Measurements from ENCODE around the gene POLR1B. TPM values are rescaled to one million over a fixed set of nuclear protein-coding genes. Genes with fewer than 3 reads are reported as not detected.
A peak's percentile ranks its signal among the peaks of the same experiment; 100 is the strongest.
"Not testable (repeated sequence)": the region's sequence is repeated elsewhere in the genome, so short reads cannot be mapped to it uniquely, and the experiment has no call there.

POLR1B gene
- total and polyA plus RNA-seq, 2 donors = 8.2 to 13.0 TPM

DNA sequence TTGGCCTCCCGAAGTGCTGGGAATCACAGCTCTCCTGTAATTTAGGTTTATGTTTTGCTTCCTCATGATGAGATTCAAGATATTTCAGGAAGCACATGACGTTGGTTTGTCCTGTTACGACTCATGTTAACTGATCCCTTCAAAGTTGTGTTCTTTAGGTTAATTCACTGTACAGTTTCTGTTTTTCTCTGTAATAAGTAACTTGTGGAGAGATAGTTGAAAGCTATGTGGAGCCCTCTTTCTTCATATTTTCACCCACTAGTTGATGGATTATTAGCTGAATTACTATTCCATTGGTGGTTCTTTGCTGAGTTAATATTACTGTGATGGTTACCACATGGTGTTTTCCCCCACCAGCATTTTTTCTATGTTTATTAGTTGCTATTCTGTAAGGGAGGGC lies 23.8 kb downstream of the POLR1B start:
- H3K4me3 ChIP-seq (ENCODE audit: low read length in 2 of 2) = no peak overlapping the region
- no peaks in the 10 kb centered on the region for H3K4me1 ChIP-seq (ENCODE audit: control insufficient read depth in 2 of 2, insufficient read depth in 2 of 2, low read length in 2 of 2)
- H3K36me3 ChIP-seq (ENCODE audit: control insufficient read depth in 2 of 2, insufficient read depth in 2 of 2, low read length in 1 of 2) = peaks cover 26 to 69% of the 10 kb centered on the region in 2 donors
- DNase-seq (ENCODE audit: low read depth in 6 of 9, low spot score in 9 of 9) = no peak
- WGBS = 93% methylated on average over 3 of the region's 3 CpGs
- H3K27ac ChIP-seq (ENCODE audit: low read depth in 1 of 2, low read length in 1 of 2) = no peak overlapping the region
- no peaks in the 10 kb centered on the region for H3K9me3 ChIP-seq (ENCODE audit: control insufficient read depth in 2 of 2, insufficient read depth in 1 of 2, low read length in 1 of 2)
- H3K27me3 ChIP-seq (ENCODE audit: control insufficient read depth in 2 of 2, insufficient read depth in 1 of 2, low read length in 1 of 2) = no peaks in the 10 kb centered on the region

- not testable (repeated sequence) for H3K9me3 ChIP-seq (ENCODE audit: control insufficient read depth in 2 of 2, insufficient read depth in 1 of 2, low read length in 1 of 2); DNase-seq (ENCODE audit: low read depth in 6 of 9, low spot score in 9 of 9); H3K27me3 ChIP-seq (ENCODE audit: control insufficient read depth in 2 of 2, insufficient read depth in 1 of 2, low read length in 1 of 2); H3K27ac ChIP-seq (ENCODE audit: low read depth in 1 of 2, low read length in 1 of 2); H3K4me3 ChIP-seq (ENCODE audit: low read length in 2 of 2); H3K4me1 ChIP-seq (ENCODE audit: control insufficient read depth in 2 of 2, insufficient read depth in 2 of 2, low read length in 2 of 2)
- WGBS = 98% methylated on average over 5 of the region's 5 CpGs
- H3K36me3 ChIP-seq (ENCODE audit: control insufficient read depth in 2 of 2, insufficient read depth in 2 of 2, low read length in 1 of 2) = peaks cover 29 to 69% of the 10 kb centered on the region in 2 donors
Observed at GRCh38 chr2:112566508-112566907, 24.2 kb downstream of the POLR1B start.

GRCh38 chr2:112572005-112572404 lies 29.7 kb downstream of the POLR1B start:
- Histone ChIP-seq H3K4me3 (ENCODE audit: low read length in 2 of 2) (no peak overlapping the region), H3K36me3 (ENCODE audit: control insufficient read depth in 2 of 2, insufficient read depth in 2 of 2, low read length in 1 of 2) (peaks cover 31 to 83% of the 10 kb centered on the region in 2 donors), H3K4me1 (ENCODE audit: control insufficient read depth in 2 of 2, insufficient read depth in 2 of 2, low read length in 2 of 2) (no peaks in the 10 kb centered on the region), H3K27me3 (ENCODE audit: control insufficient read depth in 2 of 2, insufficient read depth in 1 of 2, low read length in 1 of 2) (no peaks in the 10 kb centered on the region), H3K27ac (ENCODE audit: low read depth in 1 of 2, low read length in 1 of 2) (no peak overlapping the region), H3K9me3 (ENCODE audit: control insufficient read depth in 2 of 2, insufficient read depth in 1 of 2, low read length in 1 of 2) (no peaks in the 10 kb centered on the region)
- WGBS = 90% methylated on average over 7 of the region's 7 CpGs
- no peak for DNase-seq (ENCODE audit: low read depth in 6 of 9, low spot score in 9 of 9)

GRCh38 chr2:112577756-112578155 lies 35.5 kb downstream of the POLR1B start:
- Histone ChIP-seq H3K4me3 (ENCODE audit: low read length in 2 of 2) (no peak overlapping the region), H3K9me3 (ENCODE audit: control insufficient read depth in 2 of 2, insufficient read depth in 1 of 2, low read length in 1 of 2) (no peaks in the 10 kb centered on the region), H3K27me3 (ENCODE audit: control insufficient read depth in 2 of 2, insufficient read depth in 1 of 2, low read length in 1 of 2) (no peaks in the 10 kb centered on the region), H3K36me3 (ENCODE audit: control insufficient read depth in 2 of 2, insufficient read depth in 2 of 2, low read length in 1 of 2) (peaks cover 13 to 33% of the 10 kb centered on the region in 2 donors), H3K27ac (ENCODE audit: low read depth in 1 of 2, low read length in 1 of 2) (no peak overlapping the region), H3K4me1 (ENCODE audit: control insufficient read depth in 2 of 2, insufficient read depth in 2 of 2, low read length in 2 of 2) (no peaks in the 10 kb centered on the region)
- no peak for DNase-seq (ENCODE audit: low read depth in 6 of 9, low spot score in 9 of 9)
- 93% methylated on average over 5 of the region's 5 CpGs for WGBS

GRCh38 chr2:112579241-112579640 lies 37.0 kb downstream of the POLR1B start:
- Histone ChIP-seq H3K4me3 (ENCODE audit: low read length in 2 of 2) (no peak overlapping the region), H3K27me3 (ENCODE audit: control insufficient read depth in 2 of 2, insufficient read depth in 1 of 2, low read length in 1 of 2) (no peaks in the 10 kb centered on the region), H3K9me3 (ENCODE audit: control insufficient read depth in 2 of 2, insufficient read depth in 1 of 2, low read length in 1 of 2) (peaks cover 0 to 6% of the 10 kb centered on the region in 2 donors), H3K4me1 (ENCODE audit: control insufficient read depth in 2 of 2, insufficient read depth in 2 of 2, low read length in 2 of 2) (peaks cover 2 to 8% of the 10 kb centered on the region in 2 donors), H3K27ac (ENCODE audit: low read depth in 1 of 2, low read length in 1 of 2) (no peak overlapping the region), H3K36me3 (ENCODE audit: control insufficient read depth in 2 of 2, insufficient read depth in 2 of 2, low read length in 1 of 2) (peaks cover 6 to 23% of the 10 kb centered on the region in 2 donors)
- no peak for DNase-seq (ENCODE audit: low read depth in 6 of 9, low spot score in 9 of 9)

DNA sequence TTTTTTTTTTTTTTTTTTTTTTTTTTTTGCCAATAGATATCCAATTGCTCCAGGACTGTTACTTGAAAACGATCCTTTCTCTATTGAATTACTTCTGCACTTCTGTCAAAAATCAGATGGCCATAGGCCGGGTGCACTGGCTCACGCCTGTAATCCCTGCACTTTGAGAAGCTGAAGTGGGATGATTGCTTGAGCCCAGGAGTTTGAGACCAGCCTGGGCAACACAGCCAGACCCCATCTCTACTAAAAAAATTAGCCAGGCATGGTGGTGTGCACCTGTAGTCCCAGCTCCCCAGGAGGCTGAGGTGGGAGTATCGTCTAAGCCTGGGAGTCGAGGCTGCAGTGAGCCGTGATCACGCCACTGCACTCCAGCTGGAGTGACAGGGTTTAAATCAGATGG lies 37.8 kb downstream of the POLR1B start:
- H3K27me3 ChIP-seq (ENCODE audit: control insufficient read depth in 2 of 2, insufficient read depth in 1 of 2, low read length in 1 of 2) = no peaks in the 10 kb centered on the region
- no peak overlapping the region for H3K27ac ChIP-seq (ENCODE audit: low read depth in 1 of 2, low read length in 1 of 2)
- peaks cover under 1 to 15% of the 10 kb centered on the region in 2 donors for H3K36me3 ChIP-seq (ENCODE audit: control insufficient read depth in 2 of 2, insufficient read depth in 2 of 2, low read length in 1 of 2)
- peaks cover 0 to 6% of the 10 kb centered on the region in 2 donors for H3K9me3 ChIP-seq (ENCODE audit: control insufficient read depth in 2 of 2, insufficient read depth in 1 of 2, low read length in 1 of 2)
- DNase-seq (ENCODE audit: low read depth in 6 of 9, low spot score in 9 of 9) = no peak
- 97% methylated on average over 7 of the region's 7 CpGs for WGBS
- peaks cover 7 to 14% of the 10 kb centered on the region in 2 donors for H3K4me1 ChIP-seq (ENCODE audit: control insufficient read depth in 2 of 2, insufficient read depth in 2 of 2, low read length in 2 of 2)
- no peak overlapping the region for H3K4me3 ChIP-seq (ENCODE audit: low read length in 2 of 2)

DNA sequence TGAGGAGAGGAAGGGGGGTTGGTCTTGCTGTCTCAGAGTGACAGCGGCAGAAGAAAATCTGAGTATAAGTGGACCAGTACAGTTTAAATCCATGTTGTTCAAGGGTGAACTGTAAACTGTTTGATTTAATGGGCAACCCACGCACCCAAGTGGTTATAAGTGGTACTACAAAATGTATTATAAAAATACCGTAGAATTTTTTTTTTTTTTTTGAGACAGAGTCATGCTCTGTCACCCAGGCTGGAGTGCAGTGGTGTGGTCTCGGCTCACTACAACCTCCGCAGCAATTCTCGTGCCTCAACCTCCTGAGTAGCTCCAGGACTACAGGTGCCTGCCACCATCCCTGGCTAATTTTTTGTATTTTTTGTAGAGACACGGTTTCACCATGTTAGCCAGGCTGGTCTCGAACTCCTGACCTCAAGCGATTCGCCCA lies 40.1 kb downstream of the POLR1B start:
- DNase-seq (ENCODE audit: low read depth in 6 of 9, low spot score in 9 of 9) = peak in 7 of 9 donors; percentile 27 to 73 (median 31)
- H3K4me1 ChIP-seq (ENCODE audit: control insufficient read depth in 2 of 2, insufficient read depth in 2 of 2, low read length in 2 of 2) = peaks cover 13 to 20% of the 10 kb centered on the region in 2 donors
- H3K27me3 ChIP-seq (ENCODE audit: control insufficient read depth in 2 of 2, insufficient read depth in 1 of 2, low read length in 1 of 2) = no peaks in the 10 kb centered on the region
- WGBS = 47% methylated on average over 10 of the region's 10 CpGs
- H3K36me3 ChIP-seq (ENCODE audit: control insufficient read depth in 2 of 2, insufficient read depth in 2 of 2, low read length in 1 of 2) = peaks cover 6 to 12% of the 10 kb centered on the region in 2 donors
- H3K27ac ChIP-seq (ENCODE audit: low read depth in 1 of 2, low read length in 1 of 2) = no peak overlapping the region
- H3K4me3 ChIP-seq (ENCODE audit: low read length in 2 of 2) = no peak overlapping the region
- peaks cover 0 to 6% of the 10 kb centered on the region in 2 donors for H3K9me3 ChIP-seq (ENCODE audit: control insufficient read depth in 2 of 2, insufficient read depth in 1 of 2, low read length in 1 of 2)

DNA sequence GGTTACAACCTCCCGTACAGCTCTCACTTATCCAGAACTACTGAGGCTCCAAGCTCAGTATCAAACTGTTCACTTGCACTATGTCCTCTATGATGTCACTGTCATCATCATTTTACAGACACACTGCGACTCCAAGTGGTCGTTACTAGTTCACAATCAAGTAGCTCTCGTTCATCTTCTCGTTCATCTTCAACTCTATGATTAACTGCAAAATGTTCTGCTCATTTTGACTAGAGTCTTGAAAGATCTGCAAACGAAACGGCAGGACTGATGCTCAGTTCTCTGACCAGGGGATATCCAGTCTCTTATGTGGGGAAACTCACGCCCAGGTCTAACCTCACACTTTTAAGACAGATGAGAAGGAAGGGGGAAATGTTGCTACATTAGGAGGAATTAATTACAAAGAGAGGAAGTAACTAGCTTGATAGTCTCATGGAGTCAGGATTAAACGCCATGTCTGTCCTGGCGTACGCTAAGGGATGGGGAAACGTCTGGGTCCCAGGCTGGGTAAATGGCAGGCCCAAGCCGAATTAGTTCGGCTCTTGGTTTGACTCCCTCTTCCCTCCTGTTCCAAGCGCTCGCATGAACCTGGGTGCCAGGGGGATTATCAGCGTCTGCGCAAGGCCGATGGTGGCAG lies 41.4 kb downstream of the POLR1B start:
- 68% methylated on average over 19 of the region's 19 CpGs for WGBS

GRCh38 chr2:112584134-112584890 lies 42.0 kb downstream of the POLR1B start, which contains the start of gene CHCHD5:
Gene CHCHD5 (plus strand): TSS chr2:112584609. CDS start chr2:112584648, 39 bp downstream.
- WGBS = 2% methylated on average over 54 of the region's 54 CpGs
- peaks cover 0 to 6% of the 10 kb centered on the region in 2 donors for H3K9me3 ChIP-seq (ENCODE audit: control insufficient read depth in 2 of 2, insufficient read depth in 1 of 2, low read length in 1 of 2)
- peak within 1 kb of the TSS; percentile 76 to 83 for H3K4me3 ChIP-seq (ENCODE audit: low read length in 2 of 2)
- no peaks in the 10 kb centered on the region for H3K27me3 ChIP-seq (ENCODE audit: control insufficient read depth in 2 of 2, insufficient read depth in 1 of 2, low read length in 1 of 2)
- peaks cover 17 to 25% of the 10 kb centered on the region in 2 donors for H3K36me3 ChIP-seq (ENCODE audit: control insufficient read depth in 2 of 2, insufficient read depth in 2 of 2, low read length in 1 of 2)
- H3K4me1 ChIP-seq (ENCODE audit: control insufficient read depth in 2 of 2, insufficient read depth in 2 of 2, low read length in 2 of 2) = peaks cover 13 to 20% of the 10 kb centered on the region in 2 donors
- DNase-seq (ENCODE audit: low read depth in 6 of 9, low spot score in 9 of 9) = peak; percentile 72 to 96 (median 84)
- peak within 1 kb of the TSS; percentile 89 to 93 for H3K27ac ChIP-seq (ENCODE audit: low read depth in 1 of 2, low read length in 1 of 2)

More for the DNA sequence above, 41.4 kb downstream of the POLR1B start:
- H3K4me3 ChIP-seq (ENCODE audit: low read length in 2 of 2) = peak overlapping the region; percentile 76 to 83
- H3K27ac ChIP-seq (ENCODE audit: low read depth in 1 of 2, low read length in 1 of 2) = peak overlapping the region; percentile 62 to 89
- peaks cover 0 to 6% of the 10 kb centered on the region in 2 donors for H3K9me3 ChIP-seq (ENCODE audit: control insufficient read depth in 2 of 2, insufficient read depth in 1 of 2, low read length in 1 of 2)
- DNase-seq (ENCODE audit: low read depth in 6 of 9, low spot score in 9 of 9) = peak in 6 of 9 donors; percentile 9 to 51 (median 17)
- H3K36me3 ChIP-seq (ENCODE audit: control insufficient read depth in 2 of 2, insufficient read depth in 2 of 2, low read length in 1 of 2) = peaks cover 13 to 20% of the 10 kb centered on the region in 2 donors
- no peaks in the 10 kb centered on the region for H3K27me3 ChIP-seq (ENCODE audit: control insufficient read depth in 2 of 2, insufficient read depth in 1 of 2, low read length in 1 of 2)
- peaks cover 13 to 20% of the 10 kb centered on the region in 2 donors for H3K4me1 ChIP-seq (ENCODE audit: control insufficient read depth in 2 of 2, insufficient read depth in 2 of 2, low read length in 2 of 2)
